DMS 273 (cell line): ENCODE results near the gene ANKMY1.
"Not testable (repeated sequence)": the region's sequence is repeated elsewhere in the genome, so short reads cannot be mapped to it uniquely, and the experiment has no call there.

Experiments
- DNase-seq: peaks from one replicate; lab custom pipeline; 2025; ENCODE audit not compliant: unreplicated experiment; lab: John Stamatoyannopoulos, UW

The ANKMY1 gene

DNA sequence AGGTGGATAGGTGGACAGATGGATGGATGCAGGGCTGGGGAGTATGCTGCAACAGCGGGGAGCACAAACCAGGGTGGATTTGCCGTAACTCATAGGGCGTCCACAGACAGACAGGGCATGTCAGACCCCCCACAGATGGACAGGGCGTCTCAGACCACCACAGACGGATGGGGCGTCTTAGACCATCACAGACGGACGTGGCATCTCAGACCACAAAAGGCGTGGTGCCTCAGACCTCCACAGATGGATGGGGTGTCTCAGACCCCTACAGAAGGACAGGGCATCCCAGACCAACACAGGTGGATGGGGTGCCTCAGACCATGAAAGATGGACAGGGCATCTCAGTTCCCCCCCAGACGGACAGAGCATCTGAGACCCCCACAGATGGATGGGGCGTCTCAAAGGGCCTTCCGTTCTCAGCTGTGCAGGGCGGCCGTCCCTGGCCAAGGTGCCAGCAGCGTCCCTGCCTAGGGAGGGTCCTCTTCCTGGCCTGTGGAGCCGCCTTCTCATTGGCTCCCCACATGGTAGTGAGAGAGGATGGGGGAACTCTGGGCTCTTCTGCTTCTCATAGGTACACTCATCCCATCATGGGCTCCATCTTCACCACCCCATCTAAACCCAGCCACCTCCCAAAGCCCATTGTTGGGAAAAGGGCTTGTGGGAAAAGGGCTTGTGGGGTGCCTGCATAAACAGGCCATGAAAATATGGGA, 2.1 kb downstream of the ANKMY1 start:
- no peak for DNase-seq

DNA sequence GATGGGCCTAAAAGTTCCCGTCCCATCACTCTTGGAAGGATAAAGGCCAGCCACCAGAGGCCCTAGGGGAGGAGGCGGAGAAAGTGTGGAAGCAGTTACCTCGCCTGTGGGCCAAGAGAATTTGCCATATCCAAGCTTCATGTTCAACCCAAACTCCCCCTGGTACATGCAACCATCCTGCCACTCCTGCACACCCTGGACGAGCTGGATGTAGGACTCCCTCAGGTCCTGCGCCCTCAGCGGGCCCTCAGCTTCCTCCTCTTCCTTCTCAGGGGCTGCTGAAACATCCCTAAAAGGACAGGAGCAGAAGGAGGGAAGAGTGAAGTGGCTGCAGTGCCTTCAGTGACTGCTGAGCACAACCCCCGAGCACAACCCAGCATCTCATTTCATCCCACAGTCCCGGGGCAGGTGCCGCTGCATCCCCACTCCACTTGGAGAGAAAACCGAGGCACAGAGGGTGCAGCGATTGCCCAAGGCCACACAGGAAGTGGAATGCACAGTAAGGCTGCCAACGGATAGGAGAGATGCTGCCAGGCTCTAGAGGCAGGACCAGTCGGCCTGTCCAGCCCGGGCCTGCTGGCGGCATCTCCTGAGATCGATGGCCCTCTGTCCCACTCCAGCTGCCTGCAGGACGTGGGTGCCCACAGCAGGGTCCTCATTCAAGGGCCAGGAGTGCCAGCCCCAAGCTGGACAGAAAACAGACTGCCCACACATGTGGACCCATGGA, 2.9 kb downstream of the ANKMY1 start:
- DNase-seq: no peak

DNA sequence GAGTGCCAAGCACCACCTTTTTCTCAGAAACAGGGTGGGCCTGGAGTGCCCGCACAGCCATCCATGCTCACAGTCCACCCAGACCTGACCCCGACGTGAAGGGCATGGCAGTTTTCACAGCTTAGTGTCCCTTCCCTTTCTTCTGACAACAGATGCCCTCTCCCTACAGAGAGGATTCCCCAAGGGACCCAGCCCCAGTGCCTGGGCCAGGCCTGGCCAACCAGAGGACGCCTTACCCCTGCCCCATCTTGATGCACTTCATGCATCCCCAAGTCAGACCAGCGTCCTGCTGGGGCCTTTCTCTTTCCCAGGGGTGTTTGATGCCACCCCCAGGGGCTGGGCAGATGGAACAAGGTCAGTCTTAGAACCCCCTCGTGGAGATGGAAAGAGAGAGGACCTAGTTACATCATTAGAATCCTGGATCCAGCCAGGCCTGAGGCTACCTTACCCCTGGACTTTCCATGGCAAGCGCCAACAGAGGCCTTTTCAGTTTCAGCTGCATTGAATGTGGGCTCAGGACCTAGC, 3.8 kb downstream of the ANKMY1 start:
- DNase-seq: no peak

DNA sequence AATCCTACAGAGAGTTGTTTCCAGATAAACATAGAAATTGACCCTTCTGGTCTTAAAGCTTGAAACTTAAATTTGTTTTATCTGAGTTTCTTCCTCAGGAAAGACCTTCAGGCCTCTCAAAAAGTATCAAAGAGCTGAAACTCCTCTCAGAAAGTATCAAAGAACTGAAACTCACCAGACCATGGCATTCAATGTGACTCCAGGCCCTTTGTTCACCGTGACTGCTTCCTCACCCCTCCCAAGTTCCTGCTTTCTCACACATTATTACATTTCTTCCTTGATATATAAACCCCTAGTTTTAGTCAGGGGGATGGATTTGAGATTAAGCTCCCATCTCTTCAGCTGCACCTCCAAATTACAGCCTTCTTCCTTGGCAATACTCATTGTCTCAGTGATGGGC, 6.0 kb downstream of the ANKMY1 start:
- no peak for DNase-seq

DNA sequence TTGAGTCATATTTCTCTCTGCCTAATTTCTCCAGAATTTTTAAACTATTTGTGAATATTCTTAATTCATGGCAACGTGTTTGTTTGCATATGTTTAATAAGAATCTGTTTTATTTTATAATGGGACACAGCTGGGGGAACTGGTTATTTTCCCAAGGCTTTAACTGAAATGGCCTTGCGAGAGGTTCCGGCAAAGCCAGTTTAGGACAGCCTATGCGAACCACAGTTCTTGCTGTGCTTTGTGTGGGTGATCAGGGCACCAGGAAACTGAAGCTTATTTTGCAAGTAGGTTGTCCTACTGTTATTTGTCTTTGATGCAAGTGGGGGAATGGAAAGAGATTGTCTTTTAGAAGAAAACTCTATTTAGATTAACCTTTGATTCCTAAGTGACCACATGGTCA, 6.5 kb downstream of the ANKMY1 start:
- DNase-seq: no peak

DNA sequence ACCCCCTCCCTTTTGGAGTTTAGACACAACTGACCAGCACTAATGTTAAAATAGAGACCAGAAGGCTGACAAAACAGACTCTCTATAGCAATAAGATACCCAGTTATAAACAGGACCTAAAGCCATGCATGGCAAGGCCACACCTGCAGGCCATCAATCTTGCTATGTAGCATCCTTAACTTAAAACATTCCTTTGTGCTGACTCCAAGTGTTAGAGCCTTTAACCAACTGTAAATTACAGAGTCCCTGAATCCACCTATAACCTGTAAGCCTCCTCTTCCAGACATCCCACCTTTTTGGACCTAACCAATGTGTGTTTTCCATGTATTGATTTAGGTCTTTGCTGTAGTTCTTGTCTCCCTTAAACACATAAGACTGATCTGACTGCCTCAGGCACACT, 17.9 kb downstream of the ANKMY1 start:
- no peak for DNase-seq

DNA sequence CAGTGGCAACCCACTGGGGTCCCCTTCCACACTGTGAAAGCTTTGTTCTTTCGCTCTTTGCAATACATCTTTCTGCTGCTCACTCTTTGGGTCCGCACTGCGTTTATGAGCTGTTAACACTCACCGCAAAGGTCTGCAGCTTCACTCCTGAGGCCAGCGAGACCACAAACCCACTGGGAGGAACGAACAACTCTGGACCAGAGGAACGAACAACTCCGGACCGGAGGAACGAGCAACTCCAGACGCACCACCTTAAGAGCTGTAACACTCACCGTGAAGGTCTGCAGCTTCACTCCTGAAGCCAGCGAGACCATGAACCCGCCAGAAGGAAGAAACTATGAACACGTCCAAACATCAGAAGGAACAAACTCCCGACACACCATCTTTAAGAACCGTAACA, 18.7 kb downstream of the ANKMY1 start:
- DNase-seq: not testable (repeated sequence)

DNA sequence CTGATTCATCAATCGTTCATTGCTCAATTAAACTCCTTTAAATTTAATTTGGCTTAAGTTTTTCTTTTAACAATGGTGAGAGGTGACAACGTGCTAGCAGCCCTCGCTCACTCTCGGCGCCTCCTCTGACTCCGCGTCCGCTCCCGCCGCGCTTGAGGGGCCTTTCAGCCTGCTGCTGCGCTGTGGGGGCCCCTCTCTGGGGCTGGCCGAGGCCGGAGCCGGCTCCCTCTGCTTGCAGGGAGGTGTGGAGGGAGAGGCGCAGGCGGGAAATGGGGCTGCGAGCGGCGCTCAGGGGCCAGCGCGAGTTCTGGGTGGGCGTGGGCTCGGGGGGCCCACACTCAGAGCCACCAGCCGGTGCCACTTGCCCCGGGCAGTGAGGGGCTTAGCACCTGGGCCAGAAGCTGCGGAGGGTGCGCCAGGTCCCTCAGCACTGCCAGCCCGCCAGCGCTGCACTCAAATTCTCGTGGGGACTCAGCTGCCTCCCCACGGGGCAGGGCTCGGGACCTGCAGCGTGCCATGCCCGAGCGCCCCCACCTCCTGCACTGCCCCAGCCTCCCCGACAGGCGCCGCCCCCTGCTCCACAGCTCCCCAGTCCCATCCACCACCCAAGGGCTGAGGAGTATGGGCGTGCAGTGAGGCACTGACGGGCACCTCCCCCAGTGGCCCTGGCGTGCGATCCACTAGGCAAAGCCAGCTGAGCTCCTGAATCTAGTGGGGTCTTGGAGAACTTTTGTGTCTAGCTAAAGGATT, 19.6 kb downstream of the ANKMY1 start:
- DNase-seq: no peak

DNA sequence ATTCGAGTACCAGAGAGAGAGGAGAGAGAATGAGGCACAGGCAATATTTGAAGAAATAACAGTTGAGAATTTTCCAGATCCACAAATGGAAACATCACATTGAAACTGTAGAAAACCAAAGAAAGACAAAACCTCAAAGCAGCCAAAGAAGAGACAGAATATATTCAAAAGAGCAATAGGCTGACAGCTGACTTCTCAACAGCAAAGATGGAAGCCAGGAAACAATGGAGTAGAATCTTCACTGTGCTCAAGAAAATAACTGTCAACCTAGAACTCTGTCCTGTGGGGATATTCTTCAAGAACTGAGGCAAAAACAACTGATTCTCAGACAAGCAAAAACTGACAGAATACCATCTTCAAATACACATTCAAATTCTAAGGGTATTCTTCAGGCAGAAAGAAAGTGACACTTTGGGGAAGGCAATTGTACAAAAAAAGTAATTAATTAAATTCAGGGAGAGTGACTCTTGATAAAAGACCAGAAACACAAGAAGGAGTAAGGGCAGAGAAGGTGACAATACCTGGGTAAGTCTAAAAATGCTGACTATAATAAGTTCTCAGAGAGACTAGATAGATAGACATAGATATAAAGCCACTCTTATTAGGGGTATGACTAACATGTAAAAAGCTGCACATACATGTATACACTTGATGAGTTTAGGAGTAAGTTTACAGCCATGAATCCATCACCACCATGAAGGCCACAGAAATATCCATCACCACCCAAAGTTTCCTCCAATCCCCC, 25.6 kb downstream of the ANKMY1 start:
- DNase-seq: no peak

DNA sequence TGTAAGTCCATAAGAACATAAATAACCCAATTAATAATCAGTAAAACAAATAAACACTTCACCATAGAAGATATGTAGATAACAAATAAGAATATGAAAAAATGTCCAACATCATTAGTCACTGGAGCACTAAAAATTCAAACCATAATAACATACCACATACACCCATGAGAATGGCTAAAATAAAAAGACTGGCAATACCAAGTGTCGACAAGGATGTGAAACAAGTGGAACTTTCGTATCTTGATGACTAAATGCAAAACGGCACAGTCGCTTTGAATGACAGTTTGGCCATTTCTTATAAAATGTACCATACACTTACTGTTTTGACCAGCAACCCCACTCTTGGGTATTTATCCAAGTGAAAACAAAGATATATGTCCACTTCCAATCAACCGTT, 26.8 kb downstream of the ANKMY1 start:
- no peak for DNase-seq

DNA sequence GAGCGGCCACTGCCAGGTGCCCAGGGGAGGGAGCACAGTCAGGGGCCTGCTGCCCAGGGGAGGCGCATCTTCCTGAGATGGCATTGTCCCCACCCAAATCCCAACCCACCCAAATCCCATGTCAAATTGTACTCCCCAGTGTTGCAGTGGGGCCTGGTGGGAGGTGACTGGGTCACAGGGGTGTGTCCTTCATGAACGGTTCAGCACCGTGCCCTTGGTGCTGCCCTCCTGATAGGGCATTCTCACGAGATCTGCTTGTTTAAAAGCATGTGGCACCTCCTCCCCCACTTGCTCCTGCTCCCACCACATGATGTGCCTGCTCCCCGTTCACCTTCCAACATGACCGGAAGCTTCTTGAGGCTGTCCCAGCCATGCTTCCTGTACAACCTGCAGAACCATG, 27.6 kb downstream of the ANKMY1 start:
- no peak for DNase-seq

DNA sequence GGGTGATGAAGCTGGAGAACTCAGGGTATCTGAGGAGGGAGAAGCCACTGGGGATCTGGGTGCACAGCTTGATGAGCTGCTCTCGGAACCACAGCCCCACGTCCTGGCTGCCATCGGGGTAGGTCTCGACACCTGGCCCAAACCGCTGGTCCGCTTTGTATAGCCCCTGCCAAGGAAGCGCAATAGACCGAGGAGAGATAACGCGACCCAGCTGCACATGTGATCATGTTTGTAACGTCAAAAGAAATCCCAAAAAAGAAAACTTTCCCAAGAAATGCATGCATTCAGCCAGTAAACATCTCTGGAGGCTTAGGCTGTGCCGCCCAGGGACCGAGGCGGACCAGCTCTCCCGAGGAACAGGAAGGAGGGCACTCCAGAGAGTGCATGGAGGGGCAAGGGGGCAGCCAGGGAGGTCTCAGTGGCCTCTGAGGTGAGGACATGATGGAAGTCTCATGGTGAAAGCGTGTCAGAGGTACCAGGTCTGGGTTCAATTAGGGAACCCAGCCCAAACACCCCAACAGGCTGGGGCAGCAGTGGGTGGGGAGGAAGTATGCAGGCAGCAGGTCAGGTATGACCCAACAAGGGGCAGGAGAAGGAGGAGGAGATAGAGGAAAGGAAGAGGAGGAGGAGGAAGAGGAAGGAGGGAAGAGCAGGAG, 28.3 kb downstream of the ANKMY1 start:
- no peak for DNase-seq

DNA sequence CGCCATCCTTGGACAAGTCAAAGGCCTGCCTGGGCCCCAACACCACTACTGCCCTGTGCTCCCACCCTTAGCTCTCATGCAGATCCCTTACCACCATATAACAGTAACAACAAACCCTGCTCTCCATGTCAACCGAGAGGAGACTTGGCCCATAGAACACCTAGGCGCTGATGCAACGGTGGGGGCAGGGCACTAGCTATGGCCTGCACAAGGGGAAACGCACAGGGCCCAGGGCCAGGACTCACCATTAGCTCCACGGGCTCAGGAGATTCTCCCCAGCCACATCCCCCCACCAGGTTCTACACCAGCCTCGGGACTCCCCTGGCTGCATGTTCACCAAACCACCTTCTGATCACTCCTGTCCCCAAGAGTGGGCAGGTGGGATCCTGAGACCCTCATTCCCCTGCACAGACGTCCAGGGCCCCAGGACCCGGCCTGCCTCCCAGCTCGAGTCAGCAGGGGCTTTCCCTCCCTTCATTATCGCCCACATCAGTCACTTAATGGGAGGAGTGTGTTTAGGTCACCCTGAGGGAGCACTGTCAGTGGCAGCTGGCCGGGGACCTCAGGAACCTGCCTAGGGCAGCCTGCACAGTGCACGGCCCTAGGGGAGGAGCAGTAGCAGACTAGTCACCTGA, 29.3 kb downstream of the ANKMY1 start:
- no peak for DNase-seq

DNA sequence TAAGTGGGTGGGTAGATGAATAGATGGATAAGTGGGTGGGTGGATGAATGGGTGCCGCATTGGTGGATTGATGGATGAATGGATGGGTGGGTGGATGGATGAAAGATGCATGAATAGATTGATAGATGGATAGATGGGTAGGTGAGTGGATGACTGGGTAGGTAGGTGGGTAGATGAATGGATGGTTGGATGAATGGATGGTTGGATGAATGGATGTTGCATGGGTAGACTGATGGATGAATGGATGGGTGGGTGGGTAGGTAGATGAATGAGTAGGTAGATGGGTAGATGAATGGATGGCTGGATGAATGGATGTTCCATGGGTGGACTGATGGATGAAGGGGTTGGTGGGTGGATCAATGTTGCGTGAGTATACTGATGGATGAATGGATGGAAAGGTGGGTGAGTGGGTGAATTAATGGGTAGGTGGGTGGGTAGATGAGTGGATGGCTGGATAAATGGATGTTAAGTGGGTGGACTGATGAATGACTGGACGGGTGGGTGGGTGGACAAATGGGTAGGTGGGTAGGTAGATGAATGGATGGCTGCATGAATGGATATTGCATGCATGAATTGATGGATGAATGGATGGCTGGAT, 30.5 kb downstream of the ANKMY1 start:
- no peak for DNase-seq

DNA sequence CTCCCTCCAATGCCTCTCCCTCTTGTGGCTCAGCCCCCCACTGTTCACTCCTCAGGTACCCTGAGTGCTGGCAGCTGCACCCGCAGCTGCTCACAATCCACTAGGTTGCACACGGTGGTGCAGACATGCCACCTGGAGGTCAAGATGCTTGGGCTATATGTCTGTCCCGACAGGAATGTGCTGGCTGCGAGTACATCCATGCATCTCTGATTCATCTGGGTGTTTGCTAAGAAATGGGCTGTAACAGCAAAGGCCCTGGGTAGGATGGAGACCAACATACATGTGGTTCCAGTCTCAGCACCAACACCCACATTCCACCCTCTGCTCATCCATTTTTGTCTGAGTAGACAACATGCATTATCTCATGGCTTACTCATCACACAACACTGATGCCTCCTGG, 31.3 kb downstream of the ANKMY1 start:
- DNase-seq: no peak

DNA sequence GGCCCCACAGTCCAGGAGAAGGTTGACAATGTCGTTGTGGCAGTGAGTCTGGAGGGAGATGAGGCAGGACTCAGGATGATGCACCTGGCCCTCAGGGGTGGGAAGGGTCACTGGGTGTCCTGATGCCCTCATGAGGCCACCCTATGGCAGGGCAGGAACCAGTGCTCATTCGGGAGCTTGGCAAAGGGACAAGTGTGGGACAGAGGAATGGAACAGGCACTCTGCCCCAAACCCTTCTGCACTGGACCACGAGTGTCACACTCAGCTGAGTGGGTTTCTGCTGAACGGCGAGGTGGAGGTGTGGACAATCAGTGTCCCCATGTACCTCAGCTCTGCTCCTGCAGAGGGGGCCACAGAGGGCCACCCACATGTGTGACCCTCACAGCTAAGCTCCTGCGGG, 32.0 kb downstream of the ANKMY1 start:
- DNase-seq: no peak

DNA sequence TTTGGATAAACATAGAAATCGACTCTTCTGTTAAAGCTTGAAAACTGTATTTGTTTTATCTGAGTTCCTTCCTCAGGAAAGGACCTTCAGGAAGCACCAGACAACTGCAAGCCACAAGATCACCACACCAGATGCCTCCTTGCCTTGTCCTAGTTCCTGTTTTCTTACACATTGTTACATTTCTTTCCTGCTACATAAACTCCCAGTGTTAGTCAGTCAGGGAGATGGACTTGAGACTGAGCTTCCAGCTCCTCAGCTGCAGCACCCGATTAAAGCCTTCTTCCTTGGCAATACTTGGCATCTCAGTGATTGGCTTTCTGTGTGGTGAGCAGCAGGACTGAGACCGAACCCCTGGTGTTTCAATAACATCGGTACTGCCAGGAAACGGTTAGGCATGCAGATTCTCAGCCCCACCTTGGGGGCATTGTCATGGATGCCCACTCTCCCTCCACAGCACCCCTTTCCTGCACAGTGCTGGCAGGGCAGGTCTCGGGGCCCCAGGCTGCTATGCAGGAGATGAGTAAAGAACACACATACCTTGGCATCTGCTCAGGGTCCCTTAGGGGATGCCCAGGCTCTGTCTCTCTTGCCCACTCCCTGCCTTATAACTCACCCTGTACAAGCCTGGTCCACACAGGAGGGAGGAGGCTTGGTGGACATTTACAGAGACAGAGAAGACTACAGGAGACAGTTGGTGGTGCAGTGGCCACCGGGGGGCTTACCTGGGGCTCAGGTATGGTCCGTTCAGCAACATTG, 32.6 kb downstream of the ANKMY1 start:
- no peak for DNase-seq

DNA sequence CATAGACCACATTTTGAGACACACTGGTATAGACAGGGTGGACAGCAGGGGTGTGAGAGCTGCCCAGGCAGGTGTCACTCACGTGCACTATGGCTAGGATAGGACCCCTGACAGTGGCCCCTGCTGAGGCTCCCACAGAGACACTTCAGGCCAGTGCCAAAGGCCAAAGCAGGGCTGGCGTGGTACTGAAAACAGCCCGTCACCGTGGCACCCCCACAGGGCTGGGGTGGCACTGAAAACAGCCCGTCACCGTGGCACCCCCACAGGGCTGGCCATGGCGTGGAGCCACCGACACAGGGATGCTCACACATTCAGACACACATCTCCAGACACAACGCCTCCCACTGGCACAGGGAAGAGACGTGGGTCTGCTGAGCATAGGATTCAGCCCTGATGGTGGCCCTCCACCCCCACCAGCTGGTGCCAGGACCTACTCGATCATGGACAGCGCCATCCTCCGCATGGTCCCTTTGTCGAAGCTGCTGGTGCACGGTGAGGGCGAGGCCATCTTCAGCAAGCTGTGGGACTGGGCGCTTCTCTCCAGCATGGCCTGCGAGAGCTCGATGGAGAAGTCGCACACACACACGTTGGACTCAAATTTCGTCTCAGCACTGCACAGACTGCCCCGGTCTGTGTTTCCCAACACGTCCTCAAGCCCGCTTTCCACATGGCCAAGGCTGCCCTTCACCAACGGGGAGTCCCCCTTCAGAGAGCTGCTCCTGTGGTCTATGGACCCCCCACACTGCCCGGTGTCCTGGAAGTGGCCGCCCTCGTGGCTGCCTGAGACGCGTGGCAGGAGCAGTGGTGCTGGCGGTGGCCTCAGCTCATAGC, 34.1 kb downstream of the ANKMY1 start:
- DNase-seq: no peak
